Measurements from ENCODE around the gene MAFG. TPM values are rescaled to one million over a fixed set of nuclear protein-coding genes. Genes with fewer than 3 reads are reported as not detected.

The MAFG gene
- polyA plus RNA-seq, 1 of the 3 experiments (the other 2 are of a cell fraction), result 38.7 TPM

DNA sequence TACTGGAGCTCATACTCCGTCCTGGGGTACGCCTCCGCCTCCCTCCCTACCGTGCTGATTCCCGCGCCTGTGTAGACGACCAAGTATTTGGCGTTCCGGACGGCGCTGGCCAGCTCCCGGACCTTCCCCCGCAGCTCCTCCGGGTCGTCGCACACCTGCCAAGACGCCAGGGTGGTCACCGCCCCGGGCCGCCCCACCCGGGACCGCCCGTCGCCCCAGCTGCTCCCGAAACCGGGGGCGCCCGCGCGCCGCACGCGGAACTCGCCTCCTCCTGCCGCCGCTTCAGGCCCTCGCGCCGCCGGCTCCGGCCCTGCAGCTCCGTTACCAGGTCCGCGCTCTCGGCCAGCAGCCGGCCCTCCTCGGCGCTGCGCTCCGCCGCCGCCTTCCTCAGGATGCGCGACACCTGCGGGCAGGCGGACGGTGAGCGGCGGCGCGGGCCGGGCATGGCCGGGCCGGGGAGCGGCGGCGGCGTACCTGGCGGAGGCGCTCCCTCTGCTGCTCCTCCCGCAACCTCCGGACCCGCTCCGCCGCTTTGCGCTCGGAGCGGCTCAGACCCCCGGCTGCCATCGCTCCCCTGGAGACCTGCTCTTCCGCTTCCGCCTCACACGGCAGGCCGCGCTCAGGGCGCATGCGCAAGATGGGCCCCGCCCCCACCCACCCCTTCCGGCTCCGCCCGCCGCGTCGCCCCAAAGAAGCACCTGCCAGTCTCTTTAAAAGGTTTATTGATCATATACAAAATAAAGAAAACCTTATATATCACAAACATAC lies 9.8 kb downstream of the MAFG start, which contains the start of gene SIRT7 (continued):
- peak; percentile 69; the same call in 1 of the 2 replicates for TF ChIP-seq SIN3A (IDR thresholded peaks at IDR 0.05; ENCODE audit: borderline replicate concordance, low read depth, low read length)

- Histone ChIP-seq H3K4me3 (ENCODE audit: low read depth in 2 of 2, low read length in 1 of 2) (peak overlapping the region; percentile 89 to 100), H3K4me1 (ENCODE audit: control insufficient read depth in 1 of 2, insufficient read depth in 2 of 2, low read depth in 1 of 2, low read length in 1 of 2) (peaks cover 7 to 26% of the 10 kb centered on the region in 2 experiments; a peak in 3 of 4 replicates), H3K27ac (ENCODE audit: low read depth in 2 of 2, low read length in 1 of 2) (no peak overlapping the region), H3K4me2 (peak overlapping the region; percentile 76), H4K20me1 (ENCODE audit: insufficient read depth) (peaks cover 64% of the 10 kb centered on the region), H3K9me3 (no peaks in the 10 kb centered on the region), H3K27me3 (ENCODE audit: insufficient read depth) (no peaks in the 10 kb centered on the region), H2AFZ (ENCODE audit: low read depth) (no peak overlapping the region), H3K36me3 (replicated peaks in 1 of 2; ENCODE audit: control insufficient read depth in 1 of 2, insufficient read depth in 2 of 2, low read length in 1 of 2) (peaks cover 25 to 73% of the 10 kb centered on the region in 2 experiments), H3F3A (replicated peaks; ENCODE audit: insufficient read depth) (peaks cover 31% of the 10 kb centered on the region), H3K9me2 (no peaks in the 10 kb centered on the region), H3K79me2 (ENCODE audit: insufficient read depth) (peaks cover 60% of the 10 kb centered on the region), H3K9ac (peak overlapping the region; percentile 68; the same call in 1 of the 2 replicates)
- TF ChIP-seq ZBTB33 (IDR thresholded peaks at IDR 0.05; ENCODE audit: borderline replicate concordance, low read depth) (no peak), JUND (IDR thresholded peaks at IDR 0.05) (no peak), TCF12 (IDR thresholded peaks at IDR 0.05) (no peak), EP300 (IDR thresholded peaks at IDR 0.05; ENCODE audit: borderline replicate concordance in 1 of 2, low read depth in 1 of 2, low read length in 1 of 2) (no peak), FOSL2 (IDR thresholded peaks at IDR 0.05; ENCODE audit: borderline replicate concordance, low read depth) (no peak), RCOR1 (IDR thresholded peaks at IDR 0.05; ENCODE audit: low read length) (no peak), MXI1 (IDR thresholded peaks at IDR 0.05; ENCODE audit: low read depth, low read length) (no peak), TAF1 (IDR thresholded peaks at IDR 0.05; ENCODE audit: borderline replicate concordance, low read depth, low read length) (no peak), FOXM1 (IDR thresholded peaks at IDR 0.05; ENCODE audit: low read depth) (no peak), NRF1 (IDR thresholded peaks at IDR 0.05; ENCODE audit: low read depth, low read length) (no peak), ELF1 (IDR thresholded peaks at IDR 0.05) (no peak)
- TF ChIP-seq, protein P1, sequence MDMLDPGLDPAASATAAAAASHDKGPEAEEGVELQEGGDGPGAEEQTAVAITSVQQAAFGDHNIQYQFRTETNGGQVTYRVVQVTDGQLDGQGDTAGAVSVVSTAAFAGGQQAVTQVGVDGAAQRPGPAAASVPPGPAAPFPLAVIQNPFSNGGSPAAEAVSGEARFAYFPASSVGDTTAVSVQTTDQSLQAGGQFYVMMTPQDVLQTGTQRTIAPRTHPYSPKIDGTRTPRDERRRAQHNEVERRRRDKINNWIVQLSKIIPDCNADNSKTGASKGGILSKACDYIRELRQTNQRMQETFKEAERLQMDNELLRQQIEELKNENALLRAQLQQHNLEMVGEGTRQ (IDR thresholded peaks at IDR 0.05; ENCODE audit: borderline replicate concordance, low read depth, low read length), result no peak
- no peak for DNase-seq
- ChIA-PET POLR2A (interaction anchor here (0.7 to 1.3 kb wide), 3 partner anchors 21 to 105 kb away, joined by 3 to 8 read pairs (median 3); partner anchors contain the start of gene PYCR1), CTCF (interaction anchor here (0.5 to 3.4 kb wide), 6 partner anchors 11 to 106 kb away, joined by 3 to 22 read pairs (median 4); partner anchors contain the start of genes CENPX, MAFG, NOTUM and PYCR1)
- WGBS (ENCODE audit: low lambda C conversion rate), result 79% methylated on average over 20 of the region's 21 CpGs
Measured at GRCh38 chr17:81916234-81917001, 11.1 kb downstream of the MAFG start.
